Prostate gland (tissue), 2 donors: ENCODE data around the gene ENOX1. TPM values are rescaled to one million over a fixed set of nuclear protein-coding genes. Genes with fewer than 3 reads are reported as not detected.

Experiments
- DNase-seq: peaks from one replicate; pipeline ENCODE4 v3.0.0-alpha.2; 2019; ENCODE audit warnings: low spot score
- H3K27ac ChIP-seq, 2 donors: fragments of 200-600 bp; sonication (generic); 2 replicates each; pipeline ENCODE4 v1.5.1; 2017 to 2019
- H3K27me3 ChIP-seq: fragments of 200-600 bp; sonication (generic); replicated peaks from 2 replicates; pipeline ENCODE4 v1.5.1; 2019; ENCODE audit not compliant: insufficient read depth
- H3K36me3 ChIP-seq, 2 donors: fragments of 200-600 bp; sonication (generic); 1 replicate in 1 of 2; 2 replicates in 1 of 2; pipeline versions ENCODE4 v1.5.1 to v1.8.1; 2017 to 2019
- H3K4me1 ChIP-seq: fragments of 200-600 bp; sonication (generic); replicated peaks from 2 replicates; pipeline ENCODE4 v1.5.1; 2019
- H3K4me3 ChIP-seq, 2 donors: fragments of 200-600 bp; sonication (generic); 2 replicates each; pipeline ENCODE4 v1.5.1; 2017 to 2019
- H3K9me3 ChIP-seq: fragments of 200-600 bp; sonication (generic); 2 replicates; pipeline ENCODE4 v1.5.1; 2017
- CTCF ChIP-seq, 4 experiments: fragments of 200-600 bp in 2 of 4; fragments of 450-650 bp in 2 of 4; sonication (generic) in 2 of 4; IDR thresholded peaks; 1 replicate in 3 of 4; 2 replicates in 1 of 4; pipeline ENCODE4 v1.5.1; 2016 to 2019; ENCODE audit warnings: antibody characterized with exemption in 4 of 4, mild to moderate bottlenecking in 2 of 4, moderate library complexity in 2 of 4
- POLR2A ChIP-seq: fragments of 450-650 bp; IDR thresholded peaks from one replicate; pipeline ENCODE4 v1.6.1; 2016; ENCODE audit warnings: antibody characterized with exemption, mild to moderate bottlenecking
- POLR2AphosphoS5 ChIP-seq: sonication (generic); formaldehyde crosslinking; IDR thresholded peaks from one replicate; pipeline ENCODE4 v1.6.1; 2017; ENCODE audit warnings: antibody characterized with exemption
- WGBS: methylation state at CpG from one replicate; pipeline ENCODE4 v1.1.5; 2018; 5-methylcytosine and 5-hydroxymethylcytosine counted together
- intact Hi-C: fragments of 100-400 bp; cut with DNase I; formaldehyde crosslinking; loops from one replicate; pipeline ENCODE4 v1.14.2; 2022
- total RNA-seq, 2 donors: library from RNA; depleted of rRNA; stranded (reverse); fragments of >200 nt; gene quantifications; one replicate each; pipeline ENCODE4 v1.1.0, GENCODE V29; 2016

Gene ENOX1
- total RNA-seq, 2 donors from 2014 or later: 4.5 to 5.3 TPM

GRCh38 chr13:43783820-43784219, 3.0 kb downstream of the ENOX1 start:
- intact Hi-C loops: loop anchor here (10.0 kb wide), 2 partner anchors 239 to 589 kb away; no protein-coding TSS in a partner anchor
- no peak overlapping the region for H3K27ac ChIP-seq
- WGBS: 86% methylated on average over 2 of the region's 2 CpGs
- H3K4me3 ChIP-seq: no peak overlapping the region
- DNase-seq: no peak
- H3K9me3 ChIP-seq: no peaks in the 10 kb centered on the region
- H3K27me3 ChIP-seq: no peaks in the 10 kb centered on the region
- no peak for TF ChIP-seq POLR2A
- no peak for TF ChIP-seq CTCF (IDR thresholded peaks at IDR 0.05)
- no peak for TF ChIP-seq POLR2AphosphoS5
- H3K4me1 ChIP-seq: no peaks in the 10 kb centered on the region
- H3K36me3 ChIP-seq: no peaks in the 10 kb centered on the region

- Histone ChIP-seq H3K36me3 (no peaks in the 10 kb centered on the region), H3K4me1 (no peaks in the 10 kb centered on the region), H3K9me3 (no peaks in the 10 kb centered on the region), H3K27ac (no peak overlapping the region), H3K4me3 (no peak overlapping the region), H3K27me3 (no peaks in the 10 kb centered on the region)
- no peak for DNase-seq
- intact Hi-C loops: loop anchor here (10.0 kb wide), 2 partner anchors 238 to 588 kb away; no protein-coding TSS in a partner anchor
- TF ChIP-seq POLR2A (no peak), POLR2AphosphoS5 (no peak), CTCF (IDR thresholded peaks at IDR 0.05) (no peak)
- 93% methylated on average over 1 of the region's 1 CpG for WGBS
These were observed 4.1 kb downstream of the ENOX1 start for GRCh38 chr13:43782686-43783085.

GRCh38 chr13:43780666-43781065, 6.1 kb downstream of the ENOX1 start:
- TF ChIP-seq POLR2AphosphoS5: no peak
- no peak for TF ChIP-seq POLR2A
- no peak for TF ChIP-seq CTCF (IDR thresholded peaks at IDR 0.05)
- H3K9me3 ChIP-seq: no peaks in the 10 kb centered on the region
- no peaks in the 10 kb centered on the region for H3K36me3 ChIP-seq
- no peak overlapping the region for H3K4me3 ChIP-seq
- no peak overlapping the region for H3K27ac ChIP-seq
- H3K27me3 ChIP-seq: no peaks in the 10 kb centered on the region
- no peak for DNase-seq
- no peaks in the 10 kb centered on the region for H3K4me1 ChIP-seq
- intact Hi-C loops: loop anchor here (10.0 kb wide), 2 partner anchors 236 to 586 kb away; no protein-coding TSS in a partner anchor

GRCh38 chr13:43776501-43777079, 10.2 kb downstream of the ENOX1 start:
- DNase-seq: no peak
- WGBS: 72% methylated on average over 2 of the region's 2 CpGs

More at GRCh38 chr13:43776501-43777079, 10.2 kb downstream of the ENOX1 start:
- H3K4me1 ChIP-seq: no peaks in the 10 kb centered on the region
- TF ChIP-seq POLR2A: no peak
- TF ChIP-seq CTCF (IDR thresholded peaks at IDR 0.05): no peak
- no peak for TF ChIP-seq POLR2AphosphoS5
- no peaks in the 10 kb centered on the region for H3K27me3 ChIP-seq
- no peak overlapping the region for H3K4me3 ChIP-seq
- no peaks in the 10 kb centered on the region for H3K9me3 ChIP-seq
- intact Hi-C loops: no loop called here
- no peak overlapping the region for H3K27ac ChIP-seq
- no peaks in the 10 kb centered on the region for H3K36me3 ChIP-seq
